ENCODE data around the gene KCNE2. TPM values are rescaled to one million over a fixed set of nuclear protein-coding genes. Genes with fewer than 3 reads are reported as not detected.
"Not testable (repeated sequence)": the region's sequence is repeated elsewhere in the genome, so short reads cannot be mapped to it uniquely, and the experiment has no call there.

The KCNE2 gene
- total RNA-seq, 4 donors from 2014 or later: 0.44 to 1.5 (median 0.59) TPM; not detected in 1

- WGBS, 2 donors: no CpG with 5 or more reads among the region's 2 CpGs
- H3K4me3 ChIP-seq; H3K4me1 ChIP-seq; H3K9me3 ChIP-seq; H3K36me3 ChIP-seq; H3K27me3 ChIP-seq; DNase-seq (ENCODE audit: low spot score in 2 of 2); H3K27ac ChIP-seq: not testable (repeated sequence)
Observed at GRCh38 chr21:34405686-34406085, 41.9 kb downstream of the KCNE2 start.

- H3K27me3 ChIP-seq; H3K27ac ChIP-seq; H3K9me3 ChIP-seq; H3K4me3 ChIP-seq; H3K4me1 ChIP-seq; DNase-seq (ENCODE audit: low spot score in 2 of 2); H3K36me3 ChIP-seq: not testable (repeated sequence)
- no CpG with 5 or more reads among the region's 6 CpGs for WGBS, 2 donors
Observed at GRCh38 chr21:34406102-34406501, 42.3 kb downstream of the KCNE2 start.

GRCh38 chr21:34406676-34407075 is 42.9 kb downstream of the KCNE2 start:
- H3K4me3 ChIP-seq; H3K27me3 ChIP-seq; H3K9me3 ChIP-seq; H3K36me3 ChIP-seq; H3K4me1 ChIP-seq; DNase-seq (ENCODE audit: low spot score in 2 of 2); H3K27ac ChIP-seq: not testable (repeated sequence)
- WGBS, 2 donors: no CpG with 5 or more reads among the region's 2 CpGs

- not testable (repeated sequence) for H3K4me3 ChIP-seq; H3K27ac ChIP-seq; H3K27me3 ChIP-seq; H3K4me1 ChIP-seq; DNase-seq (ENCODE audit: low spot score in 2 of 2); H3K36me3 ChIP-seq; H3K9me3 ChIP-seq
- WGBS, 2 donors: no CpG with 5 or more reads among the region's 9 CpGs
Observed at GRCh38 chr21:34407294-34407693, 43.5 kb downstream of the KCNE2 start.

- not testable (repeated sequence) for H3K9me3 ChIP-seq; H3K27ac ChIP-seq; H3K4me3 ChIP-seq; H3K36me3 ChIP-seq; H3K27me3 ChIP-seq; DNase-seq (ENCODE audit: low spot score in 2 of 2); H3K4me1 ChIP-seq
- WGBS, 2 donors: no CpG with 5 or more reads among the region's 5 CpGs
Observed at GRCh38 chr21:34417448-34418077, 53.8 kb downstream of the KCNE2 start.

Other genes with a start within 250 kb of the KCNE2 start
- 10 to 100 TPM in 2 of 4 donors, 1 to 10 TPM in 2; 9.0 to 38.5 (median 12.4) TPM for gene SMIM11, start 11.5 kb downstream of the KCNE2 start, total RNA-seq
- gene SMIM34, start 59.9 kb downstream of the KCNE2 start, total RNA-seq: not detected
- gene KCNE1, start 148.2 kb downstream of the KCNE2 start, total RNA-seq: 10 to 100 TPM in 1 of 4 donors, 1 to 10 TPM in 3; 2.2 to 10.2 (median 2.9) TPM

Measured in tibial nerve (tissue), 4 donors.